Astrocyte (in vitro differentiated cells and primary cell): ENCODE data around the gene CCS.

Experiments
- EZH2 ChIP-seq: IDR thresholded peaks from 2 replicates; pipeline ENCODE4 v1.6.1; 2012; ENCODE audit warnings: mild to moderate bottlenecking, low read length, inconsistent platforms; ENCODE audit not compliant: insufficient read depth
- TF ChIP-seq, protein P1 (sequence below): IDR thresholded peaks from 2 replicates; pipeline ENCODE4 v1.5.1; 2011; ENCODE audit warnings: low read depth, mild to moderate bottlenecking, inconsistent platforms, low read length, moderate library complexity; ENCODE audit not compliant: insufficient read depth

DNA sequence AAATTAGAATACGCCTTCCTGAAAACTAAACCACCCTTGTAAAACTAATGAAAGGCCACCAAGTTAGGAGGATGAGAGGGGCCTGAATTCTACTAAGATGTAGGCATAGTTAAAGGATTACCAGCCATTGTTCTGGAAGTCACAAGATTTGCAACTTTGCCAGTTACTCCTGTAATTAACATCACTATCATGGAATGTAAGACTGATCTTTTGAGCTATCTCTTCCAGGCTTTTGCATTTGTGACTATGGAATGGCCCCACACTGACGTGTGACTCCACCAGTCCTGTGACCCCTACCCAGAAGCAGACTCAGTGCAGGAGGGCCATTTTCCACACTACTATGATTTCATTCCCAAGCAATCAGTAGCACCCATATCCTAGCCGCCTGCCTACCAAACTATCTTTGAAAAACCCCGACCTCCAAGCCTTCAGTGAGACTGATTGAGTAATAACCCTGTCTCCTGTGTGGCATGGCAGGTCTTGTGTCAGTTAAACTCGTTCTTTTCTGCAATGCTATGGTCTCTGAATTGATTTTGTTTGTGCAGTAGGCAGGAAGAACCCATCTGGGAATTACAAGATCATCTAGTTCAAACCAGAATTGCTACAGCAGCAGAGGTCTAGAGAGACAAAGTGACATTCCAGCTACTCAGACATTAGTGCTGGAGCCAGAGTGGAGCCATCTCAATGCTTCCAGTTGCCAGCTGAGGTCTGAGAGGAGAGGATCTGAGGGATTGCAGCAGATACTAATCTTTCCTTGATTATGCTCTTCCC lies 22.7 kb upstream of the CCS start:
- TF ChIP-seq, protein P1, sequence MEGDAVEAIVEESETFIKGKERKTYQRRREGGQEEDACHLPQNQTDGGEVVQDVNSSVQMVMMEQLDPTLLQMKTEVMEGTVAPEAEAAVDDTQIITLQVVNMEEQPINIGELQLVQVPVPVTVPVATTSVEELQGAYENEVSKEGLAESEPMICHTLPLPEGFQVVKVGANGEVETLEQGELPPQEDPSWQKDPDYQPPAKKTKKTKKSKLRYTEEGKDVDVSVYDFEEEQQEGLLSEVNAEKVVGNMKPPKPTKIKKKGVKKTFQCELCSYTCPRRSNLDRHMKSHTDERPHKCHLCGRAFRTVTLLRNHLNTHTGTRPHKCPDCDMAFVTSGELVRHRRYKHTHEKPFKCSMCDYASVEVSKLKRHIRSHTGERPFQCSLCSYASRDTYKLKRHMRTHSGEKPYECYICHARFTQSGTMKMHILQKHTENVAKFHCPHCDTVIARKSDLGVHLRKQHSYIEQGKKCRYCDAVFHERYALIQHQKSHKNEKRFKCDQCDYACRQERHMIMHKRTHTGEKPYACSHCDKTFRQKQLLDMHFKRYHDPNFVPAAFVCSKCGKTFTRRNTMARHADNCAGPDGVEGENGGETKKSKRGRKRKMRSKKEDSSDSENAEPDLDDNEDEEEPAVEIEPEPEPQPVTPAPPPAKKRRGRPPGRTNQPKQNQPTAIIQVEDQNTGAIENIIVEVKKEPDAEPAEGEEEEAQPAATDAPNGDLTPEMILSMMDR: no peak
- no peak for TF ChIP-seq EZH2
